ENCODE measurements around the gene AGTRAP.

AGTRAP gene

GRCh38 chr1:11731691-11732283 is 4.1 kb upstream of the AGTRAP start:
- Histone ChIP-seq H2BK120ac (ENCODE audit: low read depth, low read length) (peak overlapping the region; percentile 2), H3K9ac (ENCODE audit: low read length) (peak overlapping the region; percentile 83), H3K4ac (ENCODE audit: low read depth in 1 of 2, low read length in 2 of 2) (peak overlapping the region; percentile 57 to 76), H4K8ac (ENCODE audit: low read length) (peak overlapping the region; percentile 39), H2AK5ac (ENCODE audit: low read length, severe bottlenecking) (no peak overlapping the region), H2BK15ac (ENCODE audit: low read depth, poor library complexity, severe bottlenecking) (no peak overlapping the region), H3K27me3 (ENCODE audit: control insufficient read depth in 1 of 2, insufficient read depth in 1 of 2, low read length in 2 of 2) (no peaks in the 10 kb centered on the region), H3K14ac (ENCODE audit: low read length in 2 of 2) (peak overlapping the region in 1 of 2 experiments; percentile 6), H3K9me3 (ENCODE audit: control insufficient read depth, low read length) (no peaks in the 10 kb centered on the region), H3K23ac (ENCODE audit: low read length in 2 of 2) (peak overlapping the region in 1 of 2 experiments; percentile 77), H3K4me1 (ENCODE audit: control insufficient read depth, insufficient read depth, low read depth, low read length) (peaks cover 23% of the 10 kb centered on the region), H3K4me2 (ENCODE audit: low read length, poor library complexity, severe bottlenecking) (no peak overlapping the region), H3K18ac (ENCODE audit: low read depth in 1 of 2, low read length in 2 of 2) (peak overlapping the region; percentile 66 to 92), H2BK12ac (ENCODE audit: low read length in 2 of 2) (peak overlapping the region; percentile 20 to 45), H4K91ac (ENCODE audit: low read length) (peak overlapping the region; percentile 29), H3K36me3 (ENCODE audit: control insufficient read depth in 1 of 2, insufficient read depth in 2 of 2, low read depth in 1 of 2, low read length in 2 of 2) (peaks cover 0 to 3% of the 10 kb centered on the region in 2 experiments), H3K27ac (ENCODE audit: low read length, poor library complexity, severe bottlenecking) (no peak overlapping the region), H2AFZ (ENCODE audit: low read depth, low read length) (peak overlapping the region; percentile 59), H3K79me1 (replicated peaks; ENCODE audit: low read length, poor library complexity, severe bottlenecking) (no peaks in the 10 kb centered on the region), H2BK5ac (ENCODE audit: low read depth, low read length, poor library complexity, severe bottlenecking) (no peak overlapping the region), H3K4me3 (ENCODE audit: insufficient read depth in 1 of 2, low read depth in 1 of 2, low read length in 2 of 2) (peak overlapping the region in 1 of 2 experiments; percentile 72)
- DNase-seq = peak; percentile 87
- WGBS = 18% methylated on average over 16 of the region's 17 CpGs

DNA sequence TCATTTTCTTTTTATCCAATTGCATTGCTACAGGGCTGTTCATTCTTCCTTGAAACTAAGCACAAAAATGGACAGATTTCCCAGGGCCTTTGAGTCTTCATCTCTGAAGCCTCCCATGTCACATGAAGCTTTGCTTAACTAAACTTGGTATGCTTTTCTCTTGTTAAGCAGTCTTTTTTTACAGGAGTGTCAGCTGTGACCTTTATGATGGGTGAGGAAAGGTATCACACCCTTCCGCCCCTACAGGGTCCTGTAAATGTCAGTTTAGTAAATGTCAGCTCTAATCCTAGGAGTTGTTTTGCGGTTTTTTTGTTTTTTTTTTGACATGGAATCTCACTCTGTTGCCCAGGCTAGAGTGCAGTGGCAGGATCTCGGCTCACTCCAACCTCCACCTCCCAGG is 2.6 kb upstream of the AGTRAP start:
- no peak overlapping the region for H3K23ac ChIP-seq (ENCODE audit: low read length in 2 of 2)
- H2AK5ac ChIP-seq (ENCODE audit: low read length, severe bottlenecking) = no peak overlapping the region
- H2BK12ac ChIP-seq (ENCODE audit: low read length in 2 of 2) = no peak overlapping the region
- no peak overlapping the region for H3K4me3 ChIP-seq (ENCODE audit: insufficient read depth in 1 of 2, low read depth in 1 of 2, low read length in 2 of 2)
- H3K27ac ChIP-seq (ENCODE audit: low read length, poor library complexity, severe bottlenecking) = no peak overlapping the region
- no peak overlapping the region for H2BK5ac ChIP-seq (ENCODE audit: low read depth, low read length, poor library complexity, severe bottlenecking)
- H3K9ac ChIP-seq (ENCODE audit: low read length) = no peak overlapping the region
- WGBS = 97% methylated on average over 3 of the region's 3 CpGs
- no peak overlapping the region for H3K14ac ChIP-seq (ENCODE audit: low read length in 2 of 2)
- no peak for DNase-seq
- H3K36me3 ChIP-seq (ENCODE audit: control insufficient read depth in 1 of 2, insufficient read depth in 2 of 2, low read depth in 1 of 2, low read length in 2 of 2) = peaks cover 0 to 3% of the 10 kb centered on the region in 2 experiments
- no peak overlapping the region for H2BK120ac ChIP-seq (ENCODE audit: low read depth, low read length)
- H3K27me3 ChIP-seq (ENCODE audit: control insufficient read depth in 1 of 2, insufficient read depth in 1 of 2, low read length in 2 of 2) = no peaks in the 10 kb centered on the region
- no peaks in the 10 kb centered on the region for H3K9me3 ChIP-seq (ENCODE audit: control insufficient read depth, low read length)
- no peak overlapping the region for H2BK15ac ChIP-seq (ENCODE audit: low read depth, poor library complexity, severe bottlenecking)
- H3K4me2 ChIP-seq (ENCODE audit: low read length, poor library complexity, severe bottlenecking) = no peak overlapping the region
- H2AFZ ChIP-seq (ENCODE audit: low read depth, low read length) = no peak overlapping the region
- H4K8ac ChIP-seq (ENCODE audit: low read length) = no peak overlapping the region
- H3K18ac ChIP-seq (ENCODE audit: low read depth in 1 of 2, low read length in 2 of 2) = no peak overlapping the region
- no peak overlapping the region for H4K91ac ChIP-seq (ENCODE audit: low read length)
- no peak overlapping the region for H3K4ac ChIP-seq (ENCODE audit: low read depth in 1 of 2, low read length in 2 of 2)
- peaks cover 7% of the 10 kb centered on the region for H3K79me1 ChIP-seq (replicated peaks; ENCODE audit: low read length, poor library complexity, severe bottlenecking)
- peaks cover 26% of the 10 kb centered on the region for H3K4me1 ChIP-seq (ENCODE audit: control insufficient read depth, insufficient read depth, low read depth, low read length)

DNA sequence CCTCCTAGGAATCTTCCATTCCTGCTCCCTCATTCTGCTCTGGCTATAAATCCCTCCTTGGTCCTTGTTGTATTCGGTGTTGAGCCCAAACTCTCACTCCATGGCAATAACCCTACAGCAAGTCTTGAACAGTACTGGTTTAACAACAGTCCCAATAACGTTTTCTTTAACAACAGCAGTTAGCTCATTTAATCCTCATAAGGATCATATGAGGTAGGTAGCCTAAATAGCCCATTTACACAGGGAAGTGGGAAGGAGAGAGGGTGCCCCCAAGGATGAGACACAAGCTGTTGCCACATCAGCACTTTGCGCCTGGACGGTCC is 444 bp upstream of the AGTRAP start:
- Histone ChIP-seq H3K4me1 (ENCODE audit: control insufficient read depth, insufficient read depth, low read depth, low read length) (peaks cover 12% of the 10 kb centered on the region), H3K27me3 (ENCODE audit: control insufficient read depth in 1 of 2, insufficient read depth in 1 of 2, low read length in 2 of 2) (no peaks in the 10 kb centered on the region), H3K23ac (ENCODE audit: low read length in 2 of 2) (no peak overlapping the region), H2BK12ac (ENCODE audit: low read length in 2 of 2) (peak overlapping the region in 1 of 2 experiments; percentile 46), H2BK15ac (ENCODE audit: low read depth, poor library complexity, severe bottlenecking) (peak overlapping the region; percentile 34), H4K91ac (ENCODE audit: low read length) (peak overlapping the region; percentile 79), H3K18ac (ENCODE audit: low read depth in 1 of 2, low read length in 2 of 2) (peak overlapping the region; percentile 42 to 80), H3K9me3 (ENCODE audit: control insufficient read depth, low read length) (no peaks in the 10 kb centered on the region), H2BK120ac (ENCODE audit: low read depth, low read length) (no peak overlapping the region), H3K4me3 (ENCODE audit: insufficient read depth in 1 of 2, low read depth in 1 of 2, low read length in 2 of 2) (peak overlapping the region; percentile 17 to 98), H2AK5ac (ENCODE audit: low read length, severe bottlenecking) (no peak overlapping the region), H2BK5ac (ENCODE audit: low read depth, low read length, poor library complexity, severe bottlenecking) (no peak overlapping the region), H3K4me2 (ENCODE audit: low read length, poor library complexity, severe bottlenecking) (peak overlapping the region; percentile 90), H4K8ac (ENCODE audit: low read length) (peak overlapping the region; percentile 88), H3K4ac (ENCODE audit: low read depth in 1 of 2, low read length in 2 of 2) (peak overlapping the region in 1 of 2 experiments; percentile 48), H3K27ac (ENCODE audit: low read length, poor library complexity, severe bottlenecking) (no peak overlapping the region), H3K9ac (ENCODE audit: low read length) (peak overlapping the region; percentile 97), H3K79me1 (replicated peaks; ENCODE audit: low read length, poor library complexity, severe bottlenecking) (peaks cover 14% of the 10 kb centered on the region), H2AFZ (ENCODE audit: low read depth, low read length) (peak overlapping the region; percentile 62), H3K14ac (ENCODE audit: low read length in 2 of 2) (no peak overlapping the region), H3K36me3 (ENCODE audit: control insufficient read depth in 1 of 2, insufficient read depth in 2 of 2, low read depth in 1 of 2, low read length in 2 of 2) (peaks cover 0 to 4% of the 10 kb centered on the region in 2 experiments)
- 41% methylated on average over 4 of the region's 4 CpGs for WGBS
- no peak for DNase-seq

DNA sequence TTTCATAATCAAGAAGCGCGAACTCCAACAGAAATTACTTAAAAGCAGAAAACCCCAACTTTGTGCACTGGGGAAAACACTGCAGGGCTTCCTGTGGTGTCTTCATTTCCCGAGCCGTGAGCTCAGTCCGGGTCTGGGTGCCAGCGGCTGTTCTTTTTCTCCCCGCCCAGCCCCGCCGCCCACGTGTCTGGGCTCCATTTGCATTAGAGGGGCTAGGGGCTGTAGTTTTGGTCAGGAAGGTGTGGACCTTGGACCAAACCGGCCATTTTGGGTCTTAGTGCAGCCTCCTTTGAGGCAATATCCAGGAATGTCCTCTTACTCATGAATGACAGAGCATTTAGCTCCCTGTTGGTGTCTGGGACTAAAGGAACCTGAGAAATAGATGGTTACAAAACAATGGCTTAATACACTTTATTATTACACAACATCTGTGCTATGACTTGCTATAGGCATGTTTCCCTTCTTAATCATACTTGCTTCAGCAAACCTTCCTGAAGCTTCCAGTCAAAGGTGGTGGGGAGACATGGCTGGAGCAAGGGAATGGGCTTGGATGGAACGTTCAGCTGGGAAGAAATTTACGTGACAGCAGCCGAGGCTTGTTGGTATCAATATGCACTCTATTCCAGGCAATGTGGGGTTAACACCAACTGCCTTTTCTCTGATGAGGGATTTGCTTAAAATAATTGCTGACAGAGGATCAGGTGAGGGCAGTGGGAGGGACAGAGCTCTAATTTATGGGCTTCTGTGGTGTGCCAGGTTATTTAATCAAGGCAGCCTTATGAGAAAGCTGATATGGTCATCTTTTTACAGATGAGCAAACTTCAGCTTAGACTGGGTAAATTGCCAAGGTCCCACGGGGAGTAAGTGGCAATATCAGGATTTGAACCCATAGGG is 1.1 kb downstream of the AGTRAP start:
- Histone ChIP-seq H3K4me1 (ENCODE audit: control insufficient read depth, insufficient read depth, low read depth, low read length) (peaks cover 7% of the 10 kb centered on the region), H3K27ac (ENCODE audit: low read length, poor library complexity, severe bottlenecking) (peak overlapping the region; percentile 15), H2BK120ac (ENCODE audit: low read depth, low read length) (peak overlapping the region; percentile 13), H3K18ac (ENCODE audit: low read depth in 1 of 2, low read length in 2 of 2) (peak overlapping the region in 1 of 2 experiments; percentile 47), H3K79me1 (replicated peaks; ENCODE audit: low read length, poor library complexity, severe bottlenecking) (peaks cover 24% of the 10 kb centered on the region), H3K4ac (ENCODE audit: low read depth in 1 of 2, low read length in 2 of 2) (peak overlapping the region in 1 of 2 experiments; percentile 24), H3K4me2 (ENCODE audit: low read length, poor library complexity, severe bottlenecking) (peak overlapping the region; percentile 90), H4K91ac (ENCODE audit: low read length) (no peak overlapping the region), H3K27me3 (ENCODE audit: control insufficient read depth in 1 of 2, insufficient read depth in 1 of 2, low read length in 2 of 2) (no peaks in the 10 kb centered on the region), H3K9ac (ENCODE audit: low read length) (peak overlapping the region; percentile 97), H3K14ac (ENCODE audit: low read length in 2 of 2) (no peak overlapping the region), H2BK12ac (ENCODE audit: low read length in 2 of 2) (no peak overlapping the region), H2AFZ (ENCODE audit: low read depth, low read length) (no peak overlapping the region), H3K36me3 (ENCODE audit: control insufficient read depth in 1 of 2, insufficient read depth in 2 of 2, low read depth in 1 of 2, low read length in 2 of 2) (peaks cover 0 to 4% of the 10 kb centered on the region in 2 experiments), H2BK5ac (ENCODE audit: low read depth, low read length, poor library complexity, severe bottlenecking) (no peak overlapping the region), H3K23ac (ENCODE audit: low read length in 2 of 2) (no peak overlapping the region), H2BK15ac (ENCODE audit: low read depth, poor library complexity, severe bottlenecking) (no peak overlapping the region), H3K9me3 (ENCODE audit: control insufficient read depth, low read length) (no peaks in the 10 kb centered on the region), H3K4me3 (ENCODE audit: insufficient read depth in 1 of 2, low read depth in 1 of 2, low read length in 2 of 2) (peak overlapping the region; percentile 45 to 98), H4K8ac (ENCODE audit: low read length) (no peak overlapping the region), H2AK5ac (ENCODE audit: low read length, severe bottlenecking) (no peak overlapping the region)
- WGBS = 21% methylated on average over 15 of the region's 15 CpGs
- peak; percentile 86 for DNase-seq
